Measurements from ENCODE around the gene KLHL22. TPM values are rescaled to one million over a fixed set of nuclear protein-coding genes. Genes with fewer than 3 reads are reported as not detected.

Gene KLHL22, protein sequence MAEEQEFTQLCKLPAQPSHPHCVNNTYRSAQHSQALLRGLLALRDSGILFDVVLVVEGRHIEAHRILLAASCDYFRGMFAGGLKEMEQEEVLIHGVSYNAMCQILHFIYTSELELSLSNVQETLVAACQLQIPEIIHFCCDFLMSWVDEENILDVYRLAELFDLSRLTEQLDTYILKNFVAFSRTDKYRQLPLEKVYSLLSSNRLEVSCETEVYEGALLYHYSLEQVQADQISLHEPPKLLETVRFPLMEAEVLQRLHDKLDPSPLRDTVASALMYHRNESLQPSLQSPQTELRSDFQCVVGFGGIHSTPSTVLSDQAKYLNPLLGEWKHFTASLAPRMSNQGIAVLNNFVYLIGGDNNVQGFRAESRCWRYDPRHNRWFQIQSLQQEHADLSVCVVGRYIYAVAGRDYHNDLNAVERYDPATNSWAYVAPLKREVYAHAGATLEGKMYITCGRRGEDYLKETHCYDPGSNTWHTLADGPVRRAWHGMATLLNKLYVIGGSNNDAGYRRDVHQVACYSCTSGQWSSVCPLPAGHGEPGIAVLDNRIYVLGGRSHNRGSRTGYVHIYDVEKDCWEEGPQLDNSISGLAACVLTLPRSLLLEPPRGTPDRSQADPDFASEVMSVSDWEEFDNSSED
- 14.6 and 28.6 TPM in 2 replicates for total RNA-seq

DNA sequence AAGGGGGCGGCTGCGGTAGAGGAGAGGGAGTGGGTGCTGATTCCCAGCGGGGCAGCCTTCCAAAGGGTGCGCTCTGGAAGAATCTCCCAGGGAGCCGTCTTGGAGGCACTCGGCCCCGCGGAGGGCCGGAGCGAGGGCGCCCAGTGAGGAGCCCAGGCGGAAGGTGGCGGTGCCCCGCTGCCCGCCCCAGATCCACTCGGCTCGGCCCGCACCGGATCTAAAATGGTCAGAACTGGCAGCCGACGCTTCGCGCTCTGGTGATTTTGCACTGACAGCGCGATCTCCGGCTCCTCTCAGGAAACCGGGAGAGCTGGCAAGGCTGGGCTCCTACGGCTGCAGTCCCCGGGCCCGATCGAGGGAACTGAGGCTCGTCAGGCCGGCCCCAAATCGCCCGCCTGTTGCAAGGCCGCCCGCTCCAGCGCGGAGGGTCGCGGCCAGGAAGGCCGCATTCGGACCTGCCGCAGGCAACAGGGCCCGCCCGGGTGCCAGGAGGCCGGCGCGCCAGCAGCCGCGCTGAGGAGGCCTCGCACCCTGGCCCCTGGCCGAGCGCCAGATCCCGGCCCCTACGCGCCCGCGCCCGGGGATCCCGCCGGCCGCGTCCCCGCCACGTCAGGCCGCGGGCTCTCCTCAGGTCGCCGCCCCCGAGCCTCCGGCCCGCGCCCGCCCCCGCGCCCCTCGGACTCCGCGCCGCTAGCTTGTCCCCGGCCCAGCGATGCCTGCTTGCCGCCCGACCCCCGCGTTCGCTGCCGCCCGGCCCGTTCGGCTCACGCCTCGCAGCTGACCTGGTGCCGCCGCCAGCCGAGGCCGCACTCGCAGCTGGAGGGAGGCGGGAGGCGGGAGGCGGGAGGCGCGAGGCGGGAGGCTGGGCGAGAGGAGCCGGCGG lies at the start of gene KLHL22:
Gene KLHL22, minus strand, starts transcription at position 818 of the 883 bp plus-strand sequence. CDS start 6,584 bp downstream, outside the sequence.

DNA sequence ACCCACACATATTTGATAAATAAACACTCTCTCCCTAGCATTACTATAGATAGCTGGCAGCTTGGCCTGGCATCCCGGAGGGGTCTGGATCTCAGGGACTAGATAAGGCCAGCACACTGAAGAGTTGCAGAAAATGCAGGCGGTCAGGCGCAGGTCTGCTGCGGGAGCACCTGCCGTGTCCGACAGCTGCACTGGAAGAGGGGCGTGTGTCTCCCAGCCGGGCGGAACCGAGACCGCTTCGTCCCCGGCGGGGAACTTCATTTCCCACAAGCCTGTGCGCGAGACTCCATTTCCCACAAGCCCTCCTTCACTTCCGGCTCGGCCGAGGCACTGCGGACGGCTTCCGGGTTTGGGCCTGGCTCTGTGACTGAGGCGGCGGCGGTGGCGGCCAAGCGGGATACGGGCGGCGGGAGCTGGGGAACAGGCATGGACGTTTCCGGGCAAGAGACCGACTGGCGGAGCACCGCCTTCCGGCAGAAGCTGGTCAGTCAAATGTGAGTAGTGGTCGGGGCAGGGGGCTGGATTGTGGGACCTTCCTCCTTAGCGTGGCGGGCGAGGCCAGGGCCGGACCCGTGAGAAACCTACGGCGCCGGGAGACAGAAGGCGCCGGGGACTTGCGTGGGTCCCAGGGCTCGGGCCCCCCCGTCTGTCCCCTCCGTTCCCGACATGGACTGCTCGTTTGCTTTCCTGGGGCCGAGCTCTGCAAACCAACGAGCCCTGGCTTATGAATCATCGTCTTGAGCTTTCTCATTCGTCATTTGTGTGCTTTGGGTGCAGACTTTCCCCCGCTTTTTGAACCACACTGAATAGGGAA lies 11.9 kb upstream of the KLHL22 start, which contains the start of gene MED15:
Gene MED15, plus strand, starts transcription at position 358 of the 814 bp plus-strand sequence. Its CDS starts 69 bp downstream, at position 427.

DNA sequence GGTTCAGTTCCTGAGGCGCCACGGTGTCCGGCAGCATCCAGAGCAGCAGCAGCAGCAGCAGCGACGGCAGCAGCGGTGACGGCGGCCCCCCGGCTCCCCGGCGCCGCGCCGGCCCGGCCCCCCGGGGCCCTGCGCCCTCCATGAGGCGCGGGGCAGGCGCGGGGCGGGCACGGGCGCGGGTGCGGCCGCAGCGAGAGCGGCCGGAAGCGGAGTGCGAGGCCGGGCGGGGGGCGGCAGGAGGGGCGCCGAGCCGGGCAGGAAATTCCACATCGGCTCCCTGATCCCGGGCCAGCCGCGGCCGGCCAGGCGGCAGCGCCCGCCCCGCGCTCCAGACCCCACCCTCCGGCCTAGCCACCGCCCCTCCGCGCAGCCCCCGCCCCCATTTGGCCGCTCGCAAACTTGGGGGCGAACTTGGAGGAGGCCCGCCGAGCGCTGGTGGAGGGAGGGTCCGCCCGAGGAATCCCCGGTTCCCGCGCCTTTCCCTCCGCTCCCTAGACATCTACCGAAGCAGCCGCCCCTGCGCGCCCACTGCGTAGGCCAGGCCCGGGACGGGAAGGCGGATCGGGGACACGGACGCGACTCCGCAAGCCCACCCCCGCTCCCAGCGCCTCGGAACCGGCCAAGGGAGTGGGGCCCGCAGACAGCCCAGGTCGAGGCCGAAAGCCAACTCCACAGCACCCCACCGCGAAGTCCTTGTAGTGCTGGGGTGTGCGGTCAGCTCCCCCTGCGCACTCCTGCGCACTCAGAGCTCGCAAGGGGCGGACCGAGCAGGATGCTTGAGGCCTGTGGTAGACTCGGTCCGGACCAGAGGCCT lies 57.8 kb downstream of the KLHL22 start, which contains the start of gene SCARF2:
Gene SCARF2, minus strand, starts transcription at position 213 of the 814 bp plus-strand sequence. Its CDS starts 71 bp downstream, at position 142.

DNA sequence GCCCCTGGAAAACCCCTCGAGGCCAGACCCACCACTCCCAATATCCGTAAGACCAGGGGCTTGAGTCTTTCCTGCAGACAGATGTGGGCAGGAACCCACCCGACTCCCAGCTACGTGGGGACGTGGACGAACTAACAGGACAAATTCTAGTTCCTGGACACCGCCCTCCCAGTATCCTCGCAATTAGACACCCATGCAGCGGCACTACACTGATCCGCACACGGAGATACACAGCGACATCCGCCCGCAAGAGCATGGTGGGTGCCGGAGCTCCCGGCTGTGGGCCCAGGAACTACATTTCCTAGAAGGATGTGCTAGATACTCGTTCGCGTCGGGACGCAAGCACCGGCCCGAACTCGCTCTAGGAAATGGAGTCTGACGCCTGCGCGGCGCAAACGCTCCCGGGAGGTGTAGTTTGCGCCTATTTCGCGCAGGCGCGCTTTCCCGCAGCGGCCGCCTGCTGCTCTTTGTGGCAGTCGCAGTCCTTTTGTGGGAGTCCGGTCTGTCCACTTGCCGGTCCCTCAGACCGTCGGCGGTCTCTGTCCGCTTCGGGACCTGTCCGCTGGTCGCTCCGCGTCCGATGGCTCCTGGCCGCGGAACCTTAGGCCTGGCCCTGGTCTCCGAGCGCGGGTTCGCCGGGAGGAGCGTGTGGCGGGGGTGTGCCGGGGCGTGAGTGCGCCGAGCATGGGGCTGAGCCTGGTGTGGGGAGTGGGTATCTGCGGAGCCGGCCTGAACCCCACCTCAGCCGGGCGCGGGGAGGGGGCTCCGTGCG lies 101.7 kb downstream of the KLHL22 start, which contains the start of gene ZNF74:
Gene ZNF74, plus strand, starts transcription at position 447 of the 772 bp plus-strand sequence. CDS start 478 bp downstream, outside the sequence.

Other genes starting within 250 kb of the KLHL22 start
- gene RTN4R, start 227.5 kb downstream of the KLHL22 start, total RNA-seq = 0.61 and 0.65 TPM in 2 replicates
- 54.4 and 57.8 TPM in 2 replicates for gene DGCR6L, start 175.7 kb downstream of the KLHL22 start, total RNA-seq
- 12.7 and 13.7 TPM in 2 replicates for gene ZNF74, start 101.6 kb downstream of the KLHL22 start, total RNA-seq
- gene SCARF2, start 58.0 kb downstream of the KLHL22 start, total RNA-seq = 10.6 and 14.9 TPM in 2 replicates
- gene MED15, start 11.8 kb upstream of the KLHL22 start, total RNA-seq = 25.3 and 44.8 TPM in 2 replicates

All from epithelial cell of umbilical artery (primary cell).